Body of pancreas (tissue), 4 donors: Measurements from ENCODE around the gene MOV10L1.

Experiments
- CTCF ChIP-seq, 7 experiments: fragments of 450-650 bp in 4 of 7; fragments of 200-600 bp in 3 of 7; sonication (generic) in 3 of 7; IDR thresholded peaks; one replicate each; pipeline ENCODE4 v1.5.1; 2016 to 2019; ENCODE audit warnings: antibody characterized with exemption in 7 of 7
- POLR2A ChIP-seq, 3 donors: fragments of 450-650 bp; IDR thresholded peaks; one replicate each; pipeline ENCODE4 v1.6.1; 2016; ENCODE audit warnings: antibody characterized with exemption in 3 of 3, mild to moderate bottlenecking in 2 of 3

GRCh38 chr22:50175191-50175461 lies 85.3 kb downstream of the MOV10L1 start:
- no peak for TF ChIP-seq POLR2A (IDR thresholded peaks at IDR 0.05)
- no peak for TF ChIP-seq CTCF (IDR thresholded peaks at IDR 0.05)
